BLaER1 treated with 17β-estradiol and CSF1 and Interleukin-3, amounts not matched to agents 10 nM and 100 nM (cell line): ENCODE data around the gene GLG1.
"Not testable (repeated sequence)": the region's sequence is repeated elsewhere in the genome, so short reads cannot be mapped to it uniquely, and the experiment has no call there.

Experiments used
- H3K27ac ChIP-seq, 11 experiments: shearing (Covaris generic); formaldehyde crosslinking; 2 replicates each; pipeline ENCODE4 v1.8.1; 2022
- H3K27me3 ChIP-seq, 11 experiments: shearing (Covaris generic); formaldehyde crosslinking; 2 replicates each; pipeline ENCODE4 v1.8.1; 2022
- H3K36me3 ChIP-seq, 11 experiments: shearing (Covaris generic); formaldehyde crosslinking; 2 replicates each; pipeline ENCODE4 v1.8.1; 2022
- H3K4me1 ChIP-seq, 10 experiments: shearing (Covaris generic); formaldehyde crosslinking; 2 replicates each; pipeline ENCODE4 v1.8.1; 2022
- H3K4me2 ChIP-seq, 11 experiments: shearing (Covaris generic); formaldehyde crosslinking; 2 replicates each; pipeline ENCODE4 v1.8.1; 2022
- H3K4me3 ChIP-seq, 10 experiments: shearing (Covaris generic); formaldehyde crosslinking; 2 replicates each; pipeline ENCODE4 v1.8.1; 2022
- H3K9ac ChIP-seq, 11 experiments: shearing (Covaris generic); formaldehyde crosslinking; 2 replicates each; pipeline ENCODE4 v1.8.1; 2022
- H3K9me3 ChIP-seq, 11 experiments: shearing (Covaris generic); formaldehyde crosslinking; replicated peaks in 1 of 11; 2 replicates each; pipeline ENCODE4 v1.8.1; 2022
- H4K20me1 ChIP-seq, 11 experiments: shearing (Covaris generic); formaldehyde crosslinking; 2 replicates each; pipeline ENCODE4 v1.8.1; 2022

The GLG1 gene

DNA sequence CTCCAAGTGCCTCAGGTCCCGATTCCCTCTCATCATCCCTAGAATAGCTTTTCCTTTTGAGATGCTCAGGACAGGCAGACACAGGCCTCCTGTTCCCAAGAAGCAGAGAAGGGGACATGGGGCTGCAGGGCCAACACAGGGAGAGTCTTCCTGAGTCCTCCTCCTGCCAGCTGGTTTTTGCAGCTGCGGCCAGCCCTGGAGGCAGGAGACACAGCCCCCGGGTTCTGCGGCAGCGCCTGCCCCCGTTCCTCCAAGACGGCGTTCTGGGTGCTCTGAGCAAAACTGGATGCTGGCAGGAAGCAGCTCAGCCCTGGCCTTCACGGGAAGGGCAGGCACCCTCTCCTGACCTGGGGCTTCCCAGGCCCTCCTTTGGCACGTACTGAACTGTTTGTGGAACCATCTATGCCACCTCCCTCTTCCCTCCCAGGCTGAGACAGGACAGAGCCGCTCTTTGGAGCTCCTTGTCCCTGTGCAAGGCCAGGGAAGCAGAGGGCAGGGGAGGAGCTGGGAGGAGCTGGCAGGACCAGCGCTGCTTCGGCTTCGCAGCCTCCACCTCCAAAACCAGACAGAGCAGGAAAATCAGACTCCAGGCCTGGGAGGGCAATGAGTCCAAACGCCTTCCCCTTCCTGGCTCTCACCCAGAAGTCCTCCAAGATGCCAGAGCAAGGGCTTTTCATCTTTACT lies 208.6 kb downstream of the GLG1 start:
- not testable (repeated sequence) for H3K9me3 ChIP-seq, H3K4me2 ChIP-seq, H3K27me3 ChIP-seq, H3K9ac ChIP-seq, H3K36me3 ChIP-seq, H3K4me3 ChIP-seq, H4K20me1 ChIP-seq, H3K4me1 ChIP-seq, H3K27ac ChIP-seq
